ENCODE data around the gene SP4.

SP4 gene

DNA sequence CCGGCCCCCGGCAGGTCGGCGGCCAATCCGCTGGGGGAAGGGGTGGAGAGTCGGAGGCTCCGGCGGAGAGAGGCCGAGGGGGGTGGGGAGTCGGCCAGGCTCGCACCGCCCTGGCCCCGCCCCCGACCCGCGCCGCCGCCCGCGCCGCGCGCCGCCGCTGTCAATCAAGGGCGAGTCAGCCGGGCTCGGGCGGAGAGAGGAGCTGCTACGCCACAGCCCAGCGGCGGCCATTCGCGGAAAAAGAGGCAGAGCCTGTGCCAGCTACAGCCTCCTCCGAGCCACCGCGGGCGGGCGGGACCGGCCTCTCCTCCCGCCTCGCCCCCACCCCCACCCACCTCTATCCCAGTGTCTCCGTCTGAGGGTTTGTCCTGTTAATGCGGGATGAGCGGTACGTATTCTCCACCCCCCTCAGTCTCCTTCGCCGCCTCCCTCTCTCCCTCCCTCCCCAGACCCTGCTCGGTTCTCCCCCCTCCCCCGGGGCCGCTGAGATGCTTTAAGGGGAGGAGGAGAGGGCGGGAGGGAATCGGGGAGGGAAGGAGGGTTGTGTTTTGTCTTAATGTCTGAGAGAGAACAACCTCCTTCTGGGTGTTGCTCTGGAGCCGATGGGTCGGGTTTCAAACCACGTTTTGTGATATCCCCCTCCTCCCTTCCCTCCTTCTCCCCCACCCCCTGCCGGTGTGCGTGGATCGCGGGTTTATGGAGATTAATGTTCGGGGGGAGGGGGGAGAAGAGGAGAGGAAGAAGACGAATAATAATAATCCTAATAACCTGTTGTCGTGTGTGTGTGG, at the start of gene SP4:
TSS of gene SP4 (plus strand) at position 213 of the 788 bp plus-strand sequence. CDS start at position 382, 169 bp downstream.
- DNase-seq (ENCODE audit: extremely low spot score), result peak; percentile 89
- ChIA-PET CTCF (no interaction called here), POLR2A (interaction anchor here (0.7 to 2.1 kb wide), 7 partner anchors 9 to 341 kb away, joined by 3 to 12 read pairs (median 3); no protein-coding TSS in a partner anchor)
- TF ChIP-seq FOXK2 (IDR thresholded peaks at IDR 0.05) (no peak), ELF4 (IDR thresholded peaks at IDR 0.05) (no peak), SP1 (IDR thresholded peaks at IDR 0.05) (no peak), SUZ12 (IDR thresholded peaks at IDR 0.05) (no peak), BHLHE40 (IDR thresholded peaks at IDR 0.05; ENCODE audit: borderline replicate concordance) (no peak), TARDBP (IDR thresholded peaks at IDR 0.05) (no peak), L3MBTL2 (conservative IDR thresholded peaks at IDR 0.05) (peak; percentile 74; the same call in 1 of the 2 replicates), ZNF384 (IDR thresholded peaks at IDR 0.05) (no peak), CTBP1 (IDR thresholded peaks at IDR 0.05; ENCODE audit: borderline replicate concordance) (no peak; the same call in 1 of the 2 replicates), ARNT (IDR thresholded peaks at IDR 0.05) (no peak), FOXA1 (IDR thresholded peaks at IDR 0.05) (no peak)
- TF ChIP-seq, protein P1, sequence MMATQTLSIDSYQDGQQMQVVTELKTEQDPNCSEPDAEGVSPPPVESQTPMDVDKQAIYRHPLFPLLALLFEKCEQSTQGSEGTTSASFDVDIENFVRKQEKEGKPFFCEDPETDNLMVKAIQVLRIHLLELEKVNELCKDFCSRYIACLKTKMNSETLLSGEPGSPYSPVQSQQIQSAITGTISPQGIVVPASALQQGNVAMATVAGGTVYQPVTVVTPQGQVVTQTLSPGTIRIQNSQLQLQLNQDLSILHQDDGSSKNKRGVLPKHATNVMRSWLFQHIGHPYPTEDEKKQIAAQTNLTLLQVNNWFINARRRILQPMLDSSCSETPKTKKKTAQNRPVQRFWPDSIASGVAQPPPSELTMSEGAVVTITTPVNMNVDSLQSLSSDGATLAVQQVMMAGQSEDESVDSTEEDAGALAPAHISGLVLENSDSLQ (IDR thresholded peaks at IDR 0.05), result peak; percentile 95

DNA sequence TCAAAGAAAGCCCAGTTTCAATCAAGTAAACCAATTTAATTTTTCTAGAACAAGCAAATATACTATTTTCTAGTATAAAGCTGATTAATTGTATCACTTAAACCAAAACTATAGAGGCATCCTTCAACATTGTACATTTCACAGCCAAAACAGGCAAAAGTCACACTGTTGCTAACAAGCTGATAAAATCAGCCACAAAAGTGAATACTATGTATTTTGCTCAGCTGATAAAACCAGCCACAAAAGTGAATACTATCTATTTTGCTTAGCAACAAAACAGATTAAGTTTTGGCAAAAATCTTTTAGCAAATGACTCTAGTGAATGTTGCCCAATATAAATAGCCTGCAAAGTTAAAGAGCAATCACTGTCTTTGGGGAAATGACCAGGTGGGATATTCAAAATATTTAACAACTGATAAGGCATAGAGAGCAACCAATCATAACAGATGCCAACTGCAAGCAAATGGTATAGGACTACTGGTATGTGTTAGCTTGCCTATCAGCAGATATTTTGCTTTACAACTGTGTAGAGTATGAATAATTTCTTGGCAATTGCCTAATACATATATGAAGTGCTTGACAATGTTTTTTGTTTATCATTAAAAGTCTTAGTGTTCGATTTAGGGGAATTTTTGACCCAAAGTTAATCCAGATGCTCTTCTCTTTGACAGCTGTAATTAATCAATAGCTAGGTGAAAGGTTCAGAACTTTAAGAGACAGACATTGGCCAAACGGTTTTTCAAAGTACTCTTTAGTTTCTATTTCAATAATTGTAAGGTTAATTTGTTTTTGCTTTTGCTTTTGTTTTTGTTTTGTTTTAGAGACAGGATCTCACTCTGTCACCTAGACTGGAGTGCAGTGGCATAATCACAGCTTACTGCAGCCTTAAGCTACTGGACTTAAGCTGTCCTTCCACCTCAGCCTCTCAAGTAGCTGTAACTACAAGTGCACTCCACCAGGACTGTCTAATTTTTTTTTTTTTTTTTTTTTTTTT, 44.4 kb upstream of the SP4 start:
- no peak for DNase-seq (ENCODE audit: extremely low spot score)
- TF ChIP-seq TARDBP (IDR thresholded peaks at IDR 0.05), result no peak
- TF ChIP-seq NFRKB (IDR thresholded peaks at IDR 0.05), result no peak
- no peak for TF ChIP-seq LEF1 (IDR thresholded peaks at IDR 0.05; ENCODE audit: borderline replicate concordance)
- no peak for TF ChIP-seq HDGF (IDR thresholded peaks at IDR 0.05; ENCODE audit: borderline replicate concordance)
- TF ChIP-seq CTBP1 (IDR thresholded peaks at IDR 0.05; ENCODE audit: borderline replicate concordance), result no peak
- POLR2A ChIA-PET, result interaction anchor here (1.4 kb wide), 1 partner anchor 44 kb away, joined by 7 read pairs; the partner anchor contains the start of gene SP4
- CTCF ChIA-PET, result no interaction called here

DNA sequence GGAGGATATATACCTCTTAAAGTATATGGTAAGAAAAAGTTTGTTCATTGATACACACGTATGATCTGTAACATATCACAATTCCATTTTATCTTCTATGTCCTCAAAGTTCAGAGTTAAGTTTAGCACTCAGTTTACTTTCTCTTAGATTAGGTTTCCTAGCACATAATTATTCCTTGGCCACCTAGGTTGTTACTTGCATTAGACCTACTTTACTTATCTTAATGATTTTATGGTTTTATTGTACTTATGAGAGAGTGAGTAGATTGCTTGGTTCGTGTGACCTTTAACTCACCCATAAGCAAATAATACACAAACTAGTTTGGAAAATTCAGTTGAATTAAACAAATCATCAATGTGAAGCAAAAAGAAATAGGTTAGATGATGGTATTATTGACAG, 33.9 kb upstream of the SP4 start:
- TF ChIP-seq, protein P1 (IDR thresholded peaks at IDR 0.05), result no peak
- TF ChIP-seq SP1 (IDR thresholded peaks at IDR 0.05) (no peak), ZNF384 (IDR thresholded peaks at IDR 0.05) (no peak), CTBP1 (IDR thresholded peaks at IDR 0.05; ENCODE audit: borderline replicate concordance) (no peak), L3MBTL2 (conservative IDR thresholded peaks at IDR 0.05) (no peak), HDGF (IDR thresholded peaks at IDR 0.05; ENCODE audit: borderline replicate concordance) (no peak), NFRKB (IDR thresholded peaks at IDR 0.05) (no peak), LEF1 (IDR thresholded peaks at IDR 0.05; ENCODE audit: borderline replicate concordance) (no peak), ELF4 (IDR thresholded peaks at IDR 0.05) (no peak), TARDBP (IDR thresholded peaks at IDR 0.05) (no peak), FOXA1 (IDR thresholded peaks at IDR 0.05) (no peak), FOXK2 (IDR thresholded peaks at IDR 0.05) (no peak), FOXM1 (IDR thresholded peaks at IDR 0.05; ENCODE audit: borderline replicate concordance) (no peak), ARNT (IDR thresholded peaks at IDR 0.05) (no peak)
- POLR2A ChIA-PET, result no interaction called here
- CTCF ChIA-PET, result no interaction called here
- no peak for DNase-seq (ENCODE audit: extremely low spot score)

DNA sequence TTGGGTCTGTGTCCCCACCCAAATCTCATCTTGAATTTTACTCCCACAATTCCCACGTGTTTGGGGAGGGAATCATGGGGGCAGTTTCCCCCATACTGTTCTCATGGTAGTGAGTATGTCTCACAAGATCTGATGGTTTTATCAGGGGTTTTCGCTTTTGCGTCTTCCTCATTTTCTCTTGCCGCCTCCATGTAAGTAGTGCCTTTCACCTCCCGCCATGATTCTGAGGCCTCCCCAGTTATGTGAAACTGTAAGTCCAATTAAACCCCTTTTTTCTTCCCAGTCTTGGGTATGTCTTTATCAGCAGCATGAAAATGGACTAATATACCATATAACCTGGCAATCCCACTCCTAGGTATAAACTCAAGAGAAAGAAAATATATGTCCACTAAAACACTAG, 25.9 kb upstream of the SP4 start:
- POLR2A ChIA-PET, result no interaction called here
- TF ChIP-seq FOXK2 (IDR thresholded peaks at IDR 0.05) (no peak), ARNT (IDR thresholded peaks at IDR 0.05) (no peak), SP1 (IDR thresholded peaks at IDR 0.05) (no peak), ELF4 (IDR thresholded peaks at IDR 0.05) (no peak), ZNF384 (IDR thresholded peaks at IDR 0.05) (no peak), SUZ12 (IDR thresholded peaks at IDR 0.05) (no peak), BHLHE40 (IDR thresholded peaks at IDR 0.05; ENCODE audit: borderline replicate concordance) (no peak), FOXM1 (IDR thresholded peaks at IDR 0.05; ENCODE audit: borderline replicate concordance) (no peak), TARDBP (IDR thresholded peaks at IDR 0.05) (no peak), NFRKB (IDR thresholded peaks at IDR 0.05) (no peak)
- DNase-seq (ENCODE audit: extremely low spot score), result no peak
- CTCF ChIA-PET, result no interaction called here

DNA sequence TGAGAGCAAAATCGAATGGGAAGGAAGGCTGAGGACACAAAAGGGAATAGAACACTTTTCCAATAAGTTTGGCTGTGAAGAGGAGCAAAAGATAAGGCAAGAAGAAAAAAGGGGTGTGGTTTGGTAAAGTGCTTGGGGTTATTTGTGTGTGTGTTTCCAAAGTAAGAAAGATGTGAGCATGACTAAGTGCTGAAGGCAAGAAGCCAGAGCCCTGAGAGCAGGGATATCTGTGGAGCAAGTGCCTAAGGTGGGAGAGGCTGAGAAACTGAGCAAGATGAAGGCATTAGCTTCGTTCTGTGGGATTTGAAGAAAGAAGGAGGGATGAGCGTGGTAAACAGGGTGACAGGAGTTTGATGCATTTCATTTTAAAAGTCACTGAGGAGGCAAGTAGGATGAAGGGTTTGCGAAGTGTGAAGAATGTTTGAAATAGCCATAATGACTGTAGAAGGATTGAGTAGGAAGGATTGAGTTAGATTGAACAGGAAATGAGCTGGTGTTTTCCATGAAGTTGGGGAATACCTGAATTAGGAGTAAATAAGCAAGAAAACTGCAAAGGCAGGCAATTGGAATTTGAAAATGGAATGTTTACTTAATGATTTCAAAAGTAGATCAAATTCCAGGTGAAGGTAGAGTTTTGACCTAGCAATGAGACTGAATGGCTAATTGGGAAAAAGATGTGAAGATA, 19.9 kb upstream of the SP4 start:
- ChIA-PET POLR2A (no interaction called here), CTCF (no interaction called here)
- TF ChIP-seq SP1 (IDR thresholded peaks at IDR 0.05) (no peak), ZNF384 (IDR thresholded peaks at IDR 0.05) (no peak), BHLHE40 (IDR thresholded peaks at IDR 0.05; ENCODE audit: borderline replicate concordance) (no peak), FOXA1 (IDR thresholded peaks at IDR 0.05) (no peak), FOXK2 (IDR thresholded peaks at IDR 0.05) (no peak), HDGF (IDR thresholded peaks at IDR 0.05; ENCODE audit: borderline replicate concordance) (no peak), CTBP1 (IDR thresholded peaks at IDR 0.05; ENCODE audit: borderline replicate concordance) (no peak), L3MBTL2 (conservative IDR thresholded peaks at IDR 0.05) (no peak), SUZ12 (IDR thresholded peaks at IDR 0.05) (no peak), ARNT (IDR thresholded peaks at IDR 0.05) (no peak), FOXM1 (IDR thresholded peaks at IDR 0.05; ENCODE audit: borderline replicate concordance) (no peak), ELF4 (IDR thresholded peaks at IDR 0.05) (no peak)
- TF ChIP-seq, protein P1 (IDR thresholded peaks at IDR 0.05), result no peak
- no peak for DNase-seq (ENCODE audit: extremely low spot score)
